Large intestine (tissue), 3 donors: ENCODE measurements around the gene RANBP17. TPM values are rescaled to one million over a fixed set of nuclear protein-coding genes. Genes with fewer than 3 reads are reported as not detected.
A peak's percentile ranks its signal among the peaks of the same experiment; 100 is the strongest.

Experiments
- DNase-seq, 2 donors: peaks; one replicate each; pipeline versions ENCODE4 v3.0.0 to v3.0.0-alpha.2; 2013
- H3K27ac ChIP-seq: one replicate; pipeline ENCODE4 v1.5.1; 2013; ENCODE audit warnings: low read length
- H3K27me3 ChIP-seq: 2 replicates; pipeline ENCODE4 v1.6.1; 2013; ENCODE audit warnings: low read length; ENCODE audit not compliant: control insufficient read depth, insufficient read depth
- H3K36me3 ChIP-seq: 2 replicates; pipeline ENCODE4 v1.6.1; 2013; ENCODE audit warnings: low read length; ENCODE audit not compliant: control insufficient read depth, insufficient read depth
- H3K4me1 ChIP-seq: one replicate; pipeline ENCODE4 v1.6.1; 2013; ENCODE audit warnings: low read length; ENCODE audit not compliant: control insufficient read depth, insufficient read depth
- H3K4me3 ChIP-seq: one replicate; pipeline ENCODE4 v1.5.1; 2013; ENCODE audit warnings: low read length
- H3K9me3 ChIP-seq: one replicate; pipeline ENCODE4 v1.6.1; 2013; ENCODE audit warnings: mild to moderate bottlenecking, low read depth, low read length, moderate library complexity; ENCODE audit not compliant: control insufficient read depth
- WGBS: methylation state at CpG from one replicate; pipeline ENCODE4 v1.1.5; 2013; ENCODE audit warnings: low lambda C conversion rate; ENCODE audit not compliant: insufficient coverage; 5-methylcytosine and 5-hydroxymethylcytosine counted together
- polyA plus RNA-seq: library from polyadenylated mRNA; unstranded; fragments of 120-200 nt; gene quantifications from one replicate; pipeline ENCODE4 v1.2.1, GENCODE V29; 2013

Gene RANBP17
- polyA plus RNA-seq, 1 donor: 5.8 TPM

DNA sequence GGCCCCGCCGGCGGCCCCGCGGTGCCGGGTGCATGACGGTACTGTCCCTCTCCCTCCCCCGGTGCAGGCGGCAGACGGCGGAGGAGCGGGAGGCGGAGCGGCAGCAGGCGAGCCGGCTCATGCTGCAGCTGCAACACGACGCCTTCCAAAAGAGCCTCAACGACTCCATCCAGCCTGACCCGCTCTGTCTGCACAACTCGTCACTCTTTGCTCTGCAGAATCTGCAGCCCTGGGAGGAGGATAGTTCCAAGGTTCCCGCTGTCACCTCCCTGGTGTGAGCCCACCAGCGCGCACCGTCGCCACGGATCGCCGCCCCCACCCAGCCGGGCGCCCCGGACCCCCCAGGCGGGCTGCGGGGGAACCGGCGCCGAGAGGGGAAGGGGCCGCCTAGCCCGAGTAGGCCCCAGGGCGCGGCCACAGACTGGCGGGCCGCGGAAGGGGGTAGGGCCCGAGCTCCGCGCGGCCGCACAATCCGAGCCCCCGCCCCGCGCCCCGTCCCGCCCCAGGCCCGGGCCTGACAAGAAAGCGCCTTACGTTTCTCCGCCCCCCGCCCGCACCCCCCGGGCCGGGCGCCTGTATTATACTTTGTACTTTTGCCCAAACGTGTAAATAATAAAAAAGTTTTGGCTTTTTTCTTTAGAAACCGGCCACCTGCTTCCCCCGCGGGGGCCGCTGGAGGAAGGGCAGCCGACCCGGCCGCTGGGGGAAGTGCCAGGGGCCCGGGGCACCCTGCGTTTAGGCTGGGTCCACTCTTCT, 449.7 kb downstream of the RANBP17 start:
- peaks cover 29% of the 10 kb centered on the region for H3K9me3 ChIP-seq
- WGBS: 0% methylated on average over 2 of the region's 74 CpGs
- no peak overlapping the region for H3K27ac ChIP-seq
- H3K27me3 ChIP-seq: peaks cover 99% of the 10 kb centered on the region
- no peak overlapping the region for H3K4me3 ChIP-seq
- H3K36me3 ChIP-seq: no peaks in the 10 kb centered on the region
- peak in 1 of 2 donors; percentile 43 for DNase-seq
- peaks cover 13% of the 10 kb centered on the region for H3K4me1 ChIP-seq

- Histone ChIP-seq H3K27me3 (peaks cover 99% of the 10 kb centered on the region), H3K27ac (no peak overlapping the region), H3K36me3 (no peaks in the 10 kb centered on the region), H3K4me3 (no peak overlapping the region), H3K4me1 (peaks cover 14% of the 10 kb centered on the region), H3K9me3 (peaks cover 30% of the 10 kb centered on the region)
- 0% methylated on average over 3 of the region's 74 CpGs for WGBS
- DNase-seq: peak in 1 of 2 donors; percentile 32
These were observed 450.5 kb downstream of the RANBP17 start for GRCh38 chr5:171312129-171312974.

GRCh38 chr5:171313481-171314206, 451.8 kb downstream of the RANBP17 start:
- H3K27ac ChIP-seq: no peak overlapping the region
- H3K4me1 ChIP-seq: peaks cover 14% of the 10 kb centered on the region
- 0% methylated on average over 2 of the region's 37 CpGs for WGBS

DNA sequence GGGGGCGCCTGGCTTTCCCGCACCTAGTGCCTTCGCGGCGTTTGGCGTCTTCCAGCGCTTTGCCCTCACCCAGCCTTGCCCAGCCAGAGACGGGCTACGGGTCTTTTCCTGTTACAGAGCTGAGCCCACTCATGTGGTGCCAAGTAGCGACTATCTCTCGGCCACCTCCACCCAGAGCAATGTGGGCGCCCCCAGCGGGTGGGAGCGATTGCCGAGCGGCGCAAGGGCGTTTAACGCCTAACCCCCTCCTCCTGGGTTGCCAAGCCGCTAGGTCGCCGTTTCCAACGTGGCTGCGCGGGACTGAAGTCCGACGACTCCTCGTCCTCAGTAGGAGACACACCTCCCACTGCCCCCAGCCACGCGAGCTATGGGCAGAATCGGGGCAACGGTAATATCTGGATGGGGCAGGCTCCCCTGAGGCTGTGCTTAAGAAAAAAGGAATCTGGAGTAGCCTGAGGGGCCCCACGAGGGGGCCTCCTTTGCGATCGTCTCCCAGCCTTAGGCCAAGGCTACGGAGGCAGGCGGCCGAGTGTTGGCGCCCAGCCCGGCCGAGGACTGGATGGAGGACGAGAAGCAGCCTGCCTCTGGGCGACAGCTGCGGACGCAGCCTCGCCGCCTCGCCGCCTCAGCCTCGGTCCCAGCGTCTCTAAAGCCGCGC, 453.0 kb downstream of the RANBP17 start:
- DNase-seq: no peak
- no CpG with 5 or more reads among the region's 53 CpGs for WGBS

More at GRCh38 chr5:171313481-171314206, 451.8 kb downstream of the RANBP17 start:
- Histone ChIP-seq H3K9me3 (peaks cover 27% of the 10 kb centered on the region), H3K4me3 (no peak overlapping the region), H3K36me3 (no peaks in the 10 kb centered on the region), H3K27me3 (peaks cover 99% of the 10 kb centered on the region)
- DNase-seq: no peak

DNA sequence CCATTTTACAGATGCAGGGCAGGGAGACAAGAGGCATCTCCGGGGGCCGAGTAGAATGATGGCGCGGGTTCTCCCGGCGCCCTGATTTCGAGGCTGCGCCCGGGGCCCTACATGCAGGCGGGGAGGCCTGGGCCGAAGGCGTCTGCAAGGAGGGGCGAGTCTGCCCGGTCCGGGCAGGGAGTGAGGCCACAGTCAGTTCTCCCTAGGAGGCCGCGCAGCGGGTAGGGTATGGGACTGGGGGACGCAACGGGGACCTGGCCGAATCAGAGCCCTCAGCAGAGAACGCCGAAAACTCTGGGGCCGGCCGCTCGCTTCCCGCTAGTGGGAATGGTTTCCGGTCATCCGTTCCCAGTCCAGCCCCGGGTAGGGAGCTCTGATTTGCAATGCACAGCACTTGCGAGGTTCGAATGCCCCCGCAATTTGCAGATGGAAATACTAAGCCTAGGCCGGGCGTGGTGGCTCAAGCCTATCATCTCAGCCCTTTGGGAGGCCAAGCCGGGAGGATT, 453.6 kb downstream of the RANBP17 start:
- no peak for DNase-seq
- no peak overlapping the region for H3K4me3 ChIP-seq
- WGBS: no CpG with 5 or more reads among the region's 36 CpGs

More for the DNA sequence above, 453.0 kb downstream of the RANBP17 start:
- H3K36me3 ChIP-seq: no peaks in the 10 kb centered on the region
- H3K4me3 ChIP-seq: no peak overlapping the region
- H3K27me3 ChIP-seq: peaks cover 99% of the 10 kb centered on the region
- peaks cover 14% of the 10 kb centered on the region for H3K4me1 ChIP-seq
- peaks cover 23% of the 10 kb centered on the region for H3K9me3 ChIP-seq
- no peak overlapping the region for H3K27ac ChIP-seq

DNA sequence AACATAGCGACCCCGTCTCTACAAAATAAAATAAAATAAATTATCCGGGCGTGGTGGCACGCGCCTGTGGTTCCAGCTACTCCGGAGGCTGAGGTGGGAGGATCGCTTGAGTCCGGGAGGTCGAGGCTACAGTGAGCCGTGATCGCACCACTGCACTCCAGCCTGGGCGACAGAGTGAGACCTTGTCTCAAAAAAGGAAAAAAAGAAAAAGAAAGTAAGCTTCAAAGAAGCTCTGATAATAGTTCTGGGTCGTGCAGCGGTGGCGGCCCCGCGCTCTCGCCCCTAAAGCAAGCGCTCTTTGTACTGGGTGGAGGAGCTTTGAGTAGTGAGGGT, 454.1 kb downstream of the RANBP17 start:
- H3K4me3 ChIP-seq: no peak overlapping the region
- 10% methylated on average over 2 of the region's 20 CpGs for WGBS

More for the DNA sequence above, 453.6 kb downstream of the RANBP17 start:
- no peaks in the 10 kb centered on the region for H3K36me3 ChIP-seq
- peaks cover 21% of the 10 kb centered on the region for H3K9me3 ChIP-seq
- peaks cover 14% of the 10 kb centered on the region for H3K4me1 ChIP-seq
- H3K27me3 ChIP-seq: peaks cover 99% of the 10 kb centered on the region
- H3K27ac ChIP-seq: no peak overlapping the region

GRCh38 chr5:171316258-171317121, 454.7 kb downstream of the RANBP17 start:
- Histone ChIP-seq H3K4me3 (no peak overlapping the region), H3K27ac (no peak overlapping the region), H3K27me3 (peaks cover 99% of the 10 kb centered on the region), H3K9me3 (peaks cover 21% of the 10 kb centered on the region), H3K4me1 (peaks cover 10% of the 10 kb centered on the region), H3K36me3 (no peaks in the 10 kb centered on the region)
- no peak for DNase-seq
- no CpG with 5 or more reads among the region's 66 CpGs for WGBS

More for the DNA sequence above, 454.1 kb downstream of the RANBP17 start:
- Histone ChIP-seq H3K27me3 (peaks cover 99% of the 10 kb centered on the region), H3K4me1 (peaks cover 12% of the 10 kb centered on the region), H3K9me3 (peaks cover 21% of the 10 kb centered on the region), H3K27ac (no peak overlapping the region), H3K36me3 (no peaks in the 10 kb centered on the region)
- no peak for DNase-seq

- no peaks in the 10 kb centered on the region for H3K36me3 ChIP-seq
- H3K27ac ChIP-seq: no peak overlapping the region
- no peak overlapping the region for H3K4me3 ChIP-seq
- no peak for DNase-seq
- peaks cover 99% of the 10 kb centered on the region for H3K27me3 ChIP-seq
- no CpG with 5 or more reads among the region's 11 CpGs for WGBS
- H3K4me1 ChIP-seq: peaks cover 6% of the 10 kb centered on the region
- H3K9me3 ChIP-seq: peaks cover 19% of the 10 kb centered on the region
These were observed 455.4 kb downstream of the RANBP17 start for GRCh38 chr5:171317230-171317629.

DNA sequence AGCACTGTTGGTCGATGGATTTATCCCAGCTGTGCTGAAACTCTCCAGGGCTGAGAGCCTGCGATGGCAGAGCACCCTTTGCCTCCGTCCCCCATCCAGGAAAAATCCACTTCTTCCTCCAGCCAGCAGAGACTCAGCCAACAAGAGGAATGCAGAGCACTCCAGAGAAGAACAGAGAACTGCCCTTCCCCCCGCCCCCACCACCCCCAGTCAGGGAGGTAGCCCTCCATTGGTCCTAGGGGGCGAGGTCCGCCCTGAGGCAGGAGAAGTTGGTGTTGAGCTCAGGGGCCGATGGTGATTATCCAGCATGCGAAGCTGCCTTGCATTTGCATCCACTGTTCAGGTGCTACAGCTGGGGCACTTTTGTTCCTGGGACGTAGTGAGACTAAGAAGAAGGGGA, 456.2 kb downstream of the RANBP17 start:
- H3K27me3 ChIP-seq: peaks cover 92% of the 10 kb centered on the region
- H3K36me3 ChIP-seq: no peaks in the 10 kb centered on the region
- no CpG with 5 or more reads among the region's 9 CpGs for WGBS
- no peak overlapping the region for H3K27ac ChIP-seq
- DNase-seq: no peak
- peaks cover 6% of the 10 kb centered on the region for H3K4me1 ChIP-seq
- H3K4me3 ChIP-seq: no peak overlapping the region
- H3K9me3 ChIP-seq: peaks cover 15% of the 10 kb centered on the region
